Esophagus muscularis mucosa (tissue), 4 donors: Measurements from ENCODE around the gene CRYGS.

Experiments used
- CTCF ChIP-seq, 3 experiments: fragments of 200-600 bp in 2 of 3; fragments of 450-650 bp in 1 of 3; sonication (generic) in 2 of 3; IDR thresholded peaks; one replicate each; pipeline ENCODE4 v1.5.1; 2017 to 2019; ENCODE audit warnings: antibody characterized with exemption in 3 of 3, mild to moderate bottlenecking in 2 of 3, moderate library complexity in 1 of 3
- EP300 ChIP-seq: sonication (generic); formaldehyde crosslinking; IDR thresholded peaks from one replicate; pipeline ENCODE4 v1.6.1; 2017; ENCODE audit warnings: antibody characterized with exemption
- POLR2A ChIP-seq: fragments of 450-650 bp; IDR thresholded peaks from one replicate; pipeline ENCODE4 v1.6.1; 2017; ENCODE audit warnings: antibody characterized with exemption, moderate library complexity, mild to moderate bottlenecking, low read depth
- POLR2AphosphoS5 ChIP-seq, 2 donors: sonication (generic); formaldehyde crosslinking; IDR thresholded peaks; one replicate each; pipeline ENCODE4 v1.6.1; 2017; ENCODE audit warnings: antibody characterized with exemption in 2 of 2

GRCh38 chr3:186590580-186591295 is 46.6 kb upstream of the CRYGS start:
- TF ChIP-seq POLR2A (no peak), CTCF (IDR thresholded peaks at IDR 0.05) (no peak), EP300 (no peak), POLR2AphosphoS5 (IDR thresholded peaks at IDR 0.05) (no peak)
